ENCODE measurements around the gene KDM5C. TPM values are rescaled to one million over a fixed set of nuclear protein-coding genes. Genes with fewer than 3 reads are reported as not detected.
A peak's percentile ranks its signal among the peaks of the same experiment; 100 is the strongest.

The KDM5C gene
- total and polyA plus RNA-seq, 12 donors, result 16.4 to 56.1 (median 32.8) TPM

- Histone ChIP-seq H3K4me3 (no peak overlapping the region), H3K36me3 (peaks cover 0 to 9% (median 0%) of the 10 kb centered on the region in 9 donors), H3K27ac (no peak overlapping the region), H3K9me3 (no peaks in the 10 kb centered on the region), H3K4me1 (peaks cover 0 to 5% (median 0%) of the 10 kb centered on the region in 9 donors), H3K27me3 (peaks cover 0 to 67% (median 0%) of the 10 kb centered on the region in 7 donors)
- TF ChIP-seq CTCF (IDR thresholded peaks at IDR 0.05), result no peak
- DNase-seq (no peak), ATAC-seq (no peak)
- intact Hi-C loops (cut with DNase I), result no loop called here
- WGBS, 2 donors, result 78 to 92% methylated on average over 4 to 13 of the region's 13 CpGs
These were observed 32.2 kb upstream of the KDM5C start for GRCh38 chrX:53257166-53257565.

GRCh38 chrX:53256446-53257041 is 31.5 kb upstream of the KDM5C start:
- no peak for TF ChIP-seq CTCF (IDR thresholded peaks at IDR 0.05)
- Histone ChIP-seq H3K27me3 (peaks cover 0 to 62% (median 0%) of the 10 kb centered on the region in 7 donors), H3K9me3 (no peaks in the 10 kb centered on the region), H3K4me3 (no peak overlapping the region), H3K4me1 (no peaks in the 10 kb centered on the region), H3K36me3 (peaks cover 0 to 9% (median 0%) of the 10 kb centered on the region in 9 donors), H3K27ac (no peak overlapping the region)
- DNase-seq, result no peak
- intact Hi-C loops (cut with DNase I), result no loop called here
- ATAC-seq, result no peak
- 66 to 81% methylated on average over 16 to 17 of the region's 17 CpGs for WGBS, 2 donors

- Histone ChIP-seq H3K9me3 (no peaks in the 10 kb centered on the region), H3K27ac (no peak overlapping the region), H3K4me1 (no peaks in the 10 kb centered on the region), H3K4me3 (no peak overlapping the region), H3K36me3 (peaks cover 0 to 9% (median 0%) of the 10 kb centered on the region in 9 donors), H3K27me3 (peaks cover 0 to 58% (median 0%) of the 10 kb centered on the region in 7 donors)
- no peak for TF ChIP-seq CTCF (IDR thresholded peaks at IDR 0.05)
- ATAC-seq (peak in 1 of 8 donors; percentile 38), DNase-seq (no peak)
- intact Hi-C loops (cut with DNase I), result no loop called here
- 69 to 94% methylated on average over 6 to 9 of the region's 9 CpGs for WGBS, 2 donors
These were observed 30.8 kb upstream of the KDM5C start for GRCh38 chrX:53255738-53256191.

GRCh38 chrX:53254570-53255461 is 29.8 kb upstream of the KDM5C start:
- Histone ChIP-seq H3K4me1 (no peaks in the 10 kb centered on the region), H3K4me3 (no peak overlapping the region), H3K9me3 (no peaks in the 10 kb centered on the region), H3K36me3 (peaks cover 0 to 18% (median 0%) of the 10 kb centered on the region in 9 donors), H3K27me3 (peaks cover 0 to 48% (median 0%) of the 10 kb centered on the region in 7 donors), H3K27ac (no peak overlapping the region)
- DNase-seq (no peak), ATAC-seq (no peak)
- intact Hi-C loops (cut with DNase I), result no loop called here
- TF ChIP-seq CTCF (IDR thresholded peaks at IDR 0.05), result no peak
- 92 to 93% methylated on average over 22 of the region's 22 CpGs for WGBS, 2 donors
